IMR-90 (cell line): Measurements from ENCODE around the gene AKIP1. TPM values are rescaled to one million over a fixed set of nuclear protein-coding genes. Genes with fewer than 3 reads are reported as not detected.

ENCODE experiments used
- ATAC-seq: fragments of 200-7000 bp; cut with Tn5 transposase; 2 replicates; pipeline ENCODE4 v1.9.1; 2020; ENCODE audit warnings: low read depth, mild to moderate bottlenecking, moderate library complexity
- BruUV-seq: library from RNA; stranded (reverse); fragments of 400-500 nt; replicated peaks from 2 replicates; lab custom pipeline; 2021; lab: Mats Ljungman, UMichigan
- CTCF ChIA-PET: fragments of 300-600 bp; formaldehyde crosslinking; extraction: SDS; loops from one replicate; lab custom pipeline; 2021; ENCODE audit warnings: antibody characterized with exemption; lab: Yijun Ruan, JAX
- POLR2A ChIA-PET: fragments of 300-600 bp; sonication (Branson Sonifier 250); formaldehyde crosslinking; loops from one replicate; lab custom pipeline; 2022; ENCODE audit warnings: antibody characterized with exemption; ENCODE audit not compliant: unreplicated experiment; lab: Charles Lee
- DNase-seq: peaks from one replicate; pipeline ENCODE4 v3.0.0; 2013
- H2AFZ ChIP-seq: replicated peaks from 2 replicates; pipeline ENCODE3; 2013; ENCODE audit warnings: low read length, mild to moderate bottlenecking; ENCODE audit not compliant: poor library complexity
- H2AK5ac ChIP-seq: 2 replicates; pipeline ENCODE4 v1.6.1; 2013; ENCODE audit warnings: low read depth, low read length, inconsistent platforms
- H2AK9ac ChIP-seq: replicated peaks from 2 replicates; pipeline ENCODE3; 2013; ENCODE audit warnings: mild to moderate bottlenecking, low read depth, low read length, moderate library complexity; ENCODE audit not compliant: poor library complexity
- H2BK120ac ChIP-seq: 2 replicates; pipeline ENCODE4 v1.6.1; 2013; ENCODE audit warnings: low read depth, low read length, inconsistent platforms
- H2BK15ac ChIP-seq: 3 replicates; pipeline ENCODE4 v1.6.1; 2013; ENCODE audit warnings: low read depth, low read length, inconsistent platforms
- H2BK20ac ChIP-seq: 2 replicates; pipeline ENCODE4 v1.6.1; 2013; ENCODE audit warnings: low read depth, mild to moderate bottlenecking, inconsistent platforms, low read length, moderate library complexity
- H2BK5ac ChIP-seq: 2 replicates; pipeline ENCODE4 v1.6.1; 2013; ENCODE audit warnings: mild to moderate bottlenecking, low read depth, low read length, inconsistent platforms; ENCODE audit not compliant: poor library complexity, severe bottlenecking
- H3K14ac ChIP-seq: replicated peaks from 2 replicates; pipeline ENCODE4 v1.6.1; 2013; ENCODE audit warnings: low read depth, low read length, inconsistent platforms
- H3K18ac ChIP-seq: 2 replicates; pipeline ENCODE4 v1.6.1; 2013; ENCODE audit warnings: low read depth, low read length, control low read depth
- H3K23ac ChIP-seq: 2 replicates; pipeline ENCODE4 v1.6.1; 2013; ENCODE audit warnings: low read depth, low read length, inconsistent platforms
- H3K27ac ChIP-seq: 2 replicates; pipeline ENCODE4 v1.5.1; 2013; ENCODE audit warnings: mild to moderate bottlenecking, control low read depth, low read length; ENCODE audit not compliant: insufficient read depth
- H3K27me3 ChIP-seq: 2 replicates; pipeline ENCODE4 v1.6.1; 2013; ENCODE audit warnings: low read length; ENCODE audit not compliant: control insufficient read depth, insufficient read depth
- H3K36me3 ChIP-seq: 2 replicates; pipeline ENCODE4 v1.6.1; 2013; ENCODE audit warnings: low read length, mixed read lengths; ENCODE audit not compliant: control insufficient read depth, insufficient read depth
- H3K4ac ChIP-seq: 2 replicates; pipeline ENCODE4 v1.6.1; 2013; ENCODE audit warnings: low read depth, low read length, inconsistent platforms
- H3K4me1 ChIP-seq: 2 replicates; pipeline ENCODE4 v1.6.1; 2013; ENCODE audit warnings: low read length, mixed read lengths; ENCODE audit not compliant: control insufficient read depth, insufficient read depth
- H3K4me2 ChIP-seq: 2 replicates; pipeline ENCODE4 v1.6.1; 2013; ENCODE audit warnings: low read depth, mild to moderate bottlenecking, control low read depth, low read length, moderate library complexity
- H3K4me3 ChIP-seq: 2 replicates; pipeline ENCODE4 v1.5.1; 2013; ENCODE audit warnings: low read depth, mild to moderate bottlenecking, control low read depth, low read length, moderate library complexity; ENCODE audit not compliant: insufficient read depth
- H3K56ac ChIP-seq: 2 replicates; pipeline ENCODE4 v1.6.1; 2013; ENCODE audit warnings: low read length, inconsistent platforms; ENCODE audit not compliant: insufficient read depth; ENCODE audit errors: extremely low read depth
- H3K79me1 ChIP-seq, 2 experiments: 2 replicates each; pipeline ENCODE4 v1.6.1; 2013; ENCODE audit warnings: low read length in 2 of 2, inconsistent platforms in 1 of 2, low read depth in 1 of 2
- H3K9ac ChIP-seq: 2 replicates; pipeline ENCODE4 v1.6.1; 2013; ENCODE audit warnings: low read depth, low read length, control low read depth
- H3K9me1 ChIP-seq: 2 replicates; pipeline ENCODE4 v1.6.1; 2013; ENCODE audit warnings: low read length, inconsistent platforms; ENCODE audit not compliant: insufficient read depth
- H3K9me3 ChIP-seq: 2 replicates; pipeline ENCODE4 v1.6.1; 2013; ENCODE audit warnings: low read length; ENCODE audit not compliant: control insufficient read depth, insufficient read depth
- H4K20me1 ChIP-seq: 2 replicates; pipeline ENCODE4 v1.6.1; 2013; ENCODE audit warnings: low read length, inconsistent platforms; ENCODE audit not compliant: insufficient read depth
- H4K5ac ChIP-seq: 2 replicates; pipeline ENCODE4 v1.6.1; 2013; ENCODE audit warnings: mild to moderate bottlenecking, low read depth, low read length, control low read depth
- H4K8ac ChIP-seq, 2 experiments: 2 replicates each; pipeline ENCODE4 v1.6.1; 2013; ENCODE audit warnings: low read depth in 2 of 2, low read length in 2 of 2, control low read depth in 1 of 2, inconsistent platforms in 1 of 2
- H4K91ac ChIP-seq: 2 replicates; pipeline ENCODE4 v1.6.1; 2013; ENCODE audit warnings: low read depth, low read length, inconsistent platforms; ENCODE audit not compliant: insufficient read depth
- BHLHE40 ChIP-seq: fragments of 150-350 bp; IDR thresholded peaks from 2 replicates; pipeline ENCODE4 v1.6.1; 2016; ENCODE audit warnings: mild to moderate bottlenecking, low read depth, low read length
- CEBPB ChIP-seq: IDR thresholded peaks from 2 replicates; pipeline ENCODE4 v1.6.1; 2012; ENCODE audit warnings: low read depth, low read length, improper control_type of control experiment
- CHD1 ChIP-seq: IDR thresholded peaks from 2 replicates; pipeline ENCODE4 v1.6.1; 2012; ENCODE audit warnings: low read depth, low read length, improper control_type of control experiment
- FOS ChIP-seq: fragments of 150-350 bp; IDR thresholded peaks from 2 replicates; pipeline ENCODE4 v1.6.1; 2016; ENCODE audit warnings: low read depth, low read length
- MAFK ChIP-seq: IDR thresholded peaks from 2 replicates; pipeline ENCODE4 v1.6.1; 2012; ENCODE audit warnings: low read depth, low read length, improper control_type of control experiment
- MAZ ChIP-seq: IDR thresholded peaks from 2 replicates; pipeline ENCODE4 v1.6.1; 2012; ENCODE audit warnings: low read depth, mild to moderate bottlenecking, low read length, improper control_type of control experiment, moderate library complexity, borderline replicate concordance
- MXI1 ChIP-seq: IDR thresholded peaks from 2 replicates; pipeline ENCODE4 v1.6.1; 2012; ENCODE audit warnings: low read depth, mild to moderate bottlenecking, low read length, moderate library complexity, borderline replicate concordance
- NFE2L2 ChIP-seq: fragments of 150-350 bp; IDR thresholded peaks from 2 replicates; pipeline ENCODE4 v1.6.1; 2016; ENCODE audit warnings: low read depth, mild to moderate bottlenecking, low read length
- POLR2A ChIP-seq: IDR thresholded peaks from 2 replicates; pipeline ENCODE4 v1.6.1; 2012; ENCODE audit warnings: mild to moderate bottlenecking, low read depth, low read length
- RAD21 ChIP-seq: IDR thresholded peaks from 2 replicates; pipeline ENCODE4 v1.6.1; 2012; ENCODE audit warnings: low read length, improper control_type of control experiment
- RCOR1 ChIP-seq: IDR thresholded peaks from 2 replicates; pipeline ENCODE4 v1.6.1; 2012; ENCODE audit warnings: mild to moderate bottlenecking, low read length, improper control_type of control experiment; ENCODE audit not compliant: insufficient replicate concordance
- RFX5 ChIP-seq: IDR thresholded peaks from 2 replicates; pipeline ENCODE4 v1.8.0; 2012; ENCODE audit warnings: low read depth, mild to moderate bottlenecking, low read length, moderate library complexity
- SMC3 ChIP-seq: fragments of 150-350 bp; IDR thresholded peaks from 2 replicates; pipeline ENCODE4 v1.6.1; 2016; ENCODE audit warnings: low read depth, mild to moderate bottlenecking, antibody characterized with exemption, low read length, moderate library complexity
- USF2 ChIP-seq: fragments of 150-350 bp; IDR thresholded peaks from 2 replicates; pipeline ENCODE4 v1.6.1; 2017; ENCODE audit warnings: mild to moderate bottlenecking, antibody characterized with exemption, low read length, low read depth
- WGBS, 2 experiments: methylation state at CpG; one replicate each; pipeline versions ENCODE4 v1.1.5 to v1.1.7; 2013; ENCODE audit warnings: missing lambda C conversion rate in 2 of 2; ENCODE audit not compliant: insufficient read length in 1 of 2; ENCODE audit errors: extremely low coverage in 2 of 2; 5-methylcytosine and 5-hydroxymethylcytosine counted together
- dilution Hi-C: fragments of 300-500 bp; cut with HindIII; formaldehyde crosslinking; loops from one replicate; pipeline ENCODE4 v1.14.3; 2018; ENCODE audit warnings: low sequenced_read_pairs; ENCODE audit not compliant: unreplicated experiment
- in situ Hi-C: fragments of 300-500 bp; cut with MboI; formaldehyde crosslinking; loops from 3 replicates; pipeline ENCODE4 v1.14.3; 2019; ENCODE audit warnings: low sequenced_read_pairs, inconsistent platforms, mixed read lengths
- intact Hi-C: fragments of 100-400 bp; cut with micrococcal nuclease; formaldehyde crosslinking; loops from 2 replicates; pipeline ENCODE4 v1.10.0; 2022
- polyA plus RNA-seq, 3 experiments: library from polyadenylated mRNA; depleted of rRNA; stranded (reverse); fragments of >200 nt; gene quantifications; 2 replicates each; pipeline ENCODE4 v1.2.3, GENCODE V29; 2012; ENCODE audit warnings: low replicate concordance in 1 of 3
- total RNA-seq: library from RNA; depleted of rRNA; stranded (reverse); fragments of >200 nt; gene quantifications from 2 replicates; pipeline ENCODE4 v1.2.3, GENCODE V29; 2012
- TF ChIP-seq, protein P1 (sequence below): fragments of 150-350 bp; IDR thresholded peaks from 2 replicates; pipeline ENCODE4 v1.6.1; 2016; ENCODE audit warnings: low read depth, mild to moderate bottlenecking, low read length, moderate library complexity, borderline replicate concordance

Gene AKIP1
- total and polyA plus RNA-seq, 2 of the 4 experiments (the other 2 are of a cell fraction): 33.9 to 36.0 TPM

DNA sequence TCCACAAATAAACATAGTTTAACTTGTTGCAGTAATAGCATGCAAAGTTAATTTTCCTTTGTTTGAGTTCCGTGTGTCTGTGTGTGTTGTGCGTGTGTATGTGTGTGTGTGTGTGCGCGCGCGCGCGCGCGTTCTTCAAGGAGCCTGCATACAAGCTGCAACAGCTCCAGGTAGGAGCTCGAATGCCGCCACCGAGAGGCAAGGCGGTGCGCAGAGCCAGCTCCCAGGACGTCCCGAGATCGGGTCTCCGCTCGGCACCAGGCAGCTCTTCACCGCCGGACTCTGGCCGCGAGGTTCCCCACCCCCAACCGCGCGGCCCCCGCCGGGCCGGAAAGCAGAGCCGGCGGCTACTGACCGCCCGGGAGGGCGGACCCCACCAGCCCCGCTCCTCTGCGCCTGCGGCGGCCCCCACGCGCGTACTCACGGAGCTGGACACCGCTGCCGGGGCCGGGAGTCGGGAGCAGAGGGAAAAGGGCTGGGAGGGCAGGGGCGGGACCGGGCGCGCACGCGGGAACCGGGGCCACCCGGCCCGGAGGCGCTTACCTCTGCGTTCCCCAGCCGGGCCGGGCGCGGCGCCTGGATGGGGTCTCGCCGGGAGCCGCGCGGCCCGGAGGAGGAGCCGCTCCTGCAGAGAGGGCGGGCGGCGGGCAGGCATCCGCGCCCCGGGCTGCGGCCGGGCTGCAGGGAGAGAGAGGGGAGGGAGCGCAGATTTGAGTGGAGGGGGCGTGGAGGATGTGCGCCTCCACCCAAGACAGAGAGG, 40.4 kb upstream of the AKIP1 start:
- no peaks in the 10 kb centered on the region for H3K27me3 ChIP-seq
- peak overlapping the region; percentile 51 for H3K4me3 ChIP-seq
- peak overlapping the region; percentile 71 for H2BK5ac ChIP-seq
- dilution Hi-C loops: no loop called here
- H3K9me3 ChIP-seq: no peaks in the 10 kb centered on the region
- H3K56ac ChIP-seq: peak overlapping the region; percentile 47; the same call in 1 of the 2 replicates
- H4K91ac ChIP-seq: peak overlapping the region; percentile 68
- peak overlapping the region; percentile 86 for H2AFZ ChIP-seq
- peaks cover 19% of the 10 kb centered on the region; the same call in 1 of the 2 replicates for H4K20me1 ChIP-seq
- BruUV-seq: no TSS peak
- peaks cover 10 to 46% of the 10 kb centered on the region in 2 experiments; a peak in 3 of 4 replicates for H3K79me1 ChIP-seq
- ATAC-seq (peak; percentile 79), DNase-seq (peak; percentile 75)
- peak overlapping the region; percentile 71 for H2AK9ac ChIP-seq
- peak overlapping the region; percentile 92 for H3K14ac ChIP-seq
- peaks cover 8% of the 10 kb centered on the region for H3K9me1 ChIP-seq
- H4K8ac ChIP-seq: peak overlapping the region; percentile 51 to 69; a peak in 2 of 4 replicates
- H3K23ac ChIP-seq: peak overlapping the region; percentile 94
- 0 out of 2 replicates have a peak overlapping the region, but pooled peaks have one; percentile 10 for H2AK5ac ChIP-seq
- no peaks in the 10 kb centered on the region for H3K36me3 ChIP-seq
- H3K18ac ChIP-seq: peak overlapping the region; percentile 3
- H3K4me2 ChIP-seq: peak overlapping the region; percentile 68; the same call in 1 of the 2 replicates
- no peak overlapping the region; the same call in 1 of the 2 replicates for H4K5ac ChIP-seq
- in situ Hi-C loops: no loop called here
- H2BK120ac ChIP-seq: peak overlapping the region; percentile 36; the same call in 1 of the 2 replicates
- peak overlapping the region; percentile 70 for H3K9ac ChIP-seq
- intact Hi-C loops: loop anchor here (1.0 to 5.0 kb wide), 6 partner anchors 37 to 181 kb away; partner anchors contain the start of gene TMEM9B
- CTCF ChIA-PET: interaction anchor here (0.6 to 1.8 kb wide), 4 partner anchors 25 to 58 kb away, joined by 3 to 5 read pairs (median 4); no protein-coding TSS in a partner anchor
- H2BK15ac ChIP-seq: peak overlapping the region; percentile 60; the same call in 1 of the 3 replicates
- 1% methylated on average over 21 of the region's 81 CpGs; no CpG with 5 or more reads in 1 of the 2 experiments for WGBS, 2 experiments
- peak overlapping the region; percentile 38; the same call in 1 of the 2 replicates for H2BK20ac ChIP-seq
- H3K27ac ChIP-seq: peak overlapping the region; percentile 78
- peaks cover 12% of the 10 kb centered on the region for H3K4me1 ChIP-seq
- POLR2A ChIA-PET: interaction anchor here (0.6 to 1.7 kb wide), 6 partner anchors 17 to 89 kb away, joined by 3 to 6 read pairs (median 3); a partner anchor contains a TSS
- peak overlapping the region; percentile 67 for H3K4ac ChIP-seq
- 0 out of 2 replicates have a peak, but pooled peaks have one; percentile 55 for TF ChIP-seq CHD1
- no peak for TF ChIP-seq RCOR1
- TF ChIP-seq MAZ: no peak; the same call in 1 of the 2 replicates
- TF ChIP-seq CEBPB: no peak
- no peak for TF ChIP-seq RFX5
- no peak for TF ChIP-seq POLR2A
- TF ChIP-seq, protein P1, sequence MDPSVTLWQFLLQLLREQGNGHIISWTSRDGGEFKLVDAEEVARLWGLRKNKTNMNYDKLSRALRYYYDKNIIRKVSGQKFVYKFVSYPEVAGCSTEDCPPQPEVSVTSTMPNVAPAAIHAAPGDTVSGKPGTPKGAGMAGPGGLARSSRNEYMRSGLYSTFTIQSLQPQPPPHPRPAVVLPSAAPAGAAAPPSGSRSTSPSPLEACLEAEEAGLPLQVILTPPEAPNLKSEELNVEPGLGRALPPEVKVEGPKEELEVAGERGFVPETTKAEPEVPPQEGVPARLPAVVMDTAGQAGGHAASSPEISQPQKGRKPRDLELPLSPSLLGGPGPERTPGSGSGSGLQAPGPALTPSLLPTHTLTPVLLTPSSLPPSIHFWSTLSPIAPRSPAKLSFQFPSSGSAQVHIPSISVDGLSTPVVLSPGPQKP: no peak
- no peak for TF ChIP-seq MAFK
- TF ChIP-seq BHLHE40: no peak
- peak; percentile 7; the same call in 1 of the 2 replicates for TF ChIP-seq MXI1
- no peak for TF ChIP-seq USF2
- TF ChIP-seq FOS: no peak
- TF ChIP-seq SMC3: no peak
- TF ChIP-seq RAD21: no peak
- TF ChIP-seq NFE2L2: no peak
